GM19452 (cell line): Measurements from ENCODE around the gene DLEU7.
A peak's percentile ranks its signal among the peaks of the same experiment; 100 is the strongest.

Experiments
- ATAC-seq: cut with Tn5 transposase; IDR thresholded peaks from one replicate; pipeline ENCODE4 v1.9.1; 2021; ENCODE audit not compliant: unreplicated experiment

The DLEU7 gene

GRCh38 chr13:50844084-50844875 lies 788 bp upstream of the DLEU7 start:
- no peak for ATAC-seq

DNA sequence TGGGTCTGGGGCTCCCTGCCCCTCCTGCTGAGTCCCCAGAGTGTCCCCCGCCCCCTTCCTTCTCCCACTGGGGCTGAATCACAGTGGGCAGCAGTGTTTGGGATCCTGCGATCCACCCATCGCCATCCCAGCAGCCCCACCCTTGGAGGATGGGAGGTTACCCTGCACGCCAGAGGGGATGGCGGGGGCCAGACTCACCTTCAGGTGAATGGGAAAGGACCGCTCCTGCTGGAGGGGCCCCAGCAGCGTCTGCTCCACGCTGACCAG lies 569 bp downstream of the DLEU7 start:
- no peak for ATAC-seq

GRCh38 chr13:50842251-50842989 lies 1.1 kb downstream of the DLEU7 start:
- ATAC-seq = no peak

DNA sequence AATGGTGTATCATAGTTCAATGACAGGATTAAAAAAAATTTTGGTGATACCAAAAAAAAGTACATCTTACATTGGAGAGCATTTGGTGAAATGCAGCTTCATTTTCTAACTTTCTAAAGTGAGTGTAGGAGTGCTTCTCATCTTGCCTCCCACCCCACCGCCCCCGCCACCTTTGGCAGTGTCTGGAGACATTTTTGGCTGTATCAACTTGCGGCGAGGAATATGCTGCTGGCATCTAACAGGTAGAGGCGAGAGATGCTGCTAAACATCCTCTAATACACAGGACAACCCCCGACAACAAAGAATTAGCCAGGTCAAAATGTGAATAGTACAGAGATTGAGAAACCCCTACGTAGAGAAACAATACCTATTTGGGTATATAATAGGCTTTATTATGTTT lies 1.7 kb downstream of the DLEU7 start:
- no peak for ATAC-seq

- ATAC-seq = no peak
Measured at GRCh38 chr13:50840284-50840683, 3.2 kb downstream of the DLEU7 start.

- ATAC-seq = no peak
Measured at GRCh38 chr13:50839828-50840227, 3.7 kb downstream of the DLEU7 start.

- ATAC-seq = no peak
Measured at GRCh38 chr13:50838701-50839100, 4.8 kb downstream of the DLEU7 start.

GRCh38 chr13:50838031-50838430 lies 5.5 kb downstream of the DLEU7 start:
- no peak for ATAC-seq

- no peak for ATAC-seq
Measured at GRCh38 chr13:50831512-50831911, 12.0 kb downstream of the DLEU7 start.

GRCh38 chr13:50829896-50830295 lies 13.6 kb downstream of the DLEU7 start:
- ATAC-seq = no peak

- ATAC-seq = no peak
Measured at GRCh38 chr13:50829226-50829625, 14.3 kb downstream of the DLEU7 start.

- ATAC-seq = no peak
Measured at GRCh38 chr13:50826035-50826434, 17.5 kb downstream of the DLEU7 start.

- no peak for ATAC-seq
Measured at GRCh38 chr13:50812242-50812641, 31.2 kb downstream of the DLEU7 start.

GRCh38 chr13:50810998-50811397 lies 32.5 kb downstream of the DLEU7 start:
- peak; percentile 95 for ATAC-seq

DNA sequence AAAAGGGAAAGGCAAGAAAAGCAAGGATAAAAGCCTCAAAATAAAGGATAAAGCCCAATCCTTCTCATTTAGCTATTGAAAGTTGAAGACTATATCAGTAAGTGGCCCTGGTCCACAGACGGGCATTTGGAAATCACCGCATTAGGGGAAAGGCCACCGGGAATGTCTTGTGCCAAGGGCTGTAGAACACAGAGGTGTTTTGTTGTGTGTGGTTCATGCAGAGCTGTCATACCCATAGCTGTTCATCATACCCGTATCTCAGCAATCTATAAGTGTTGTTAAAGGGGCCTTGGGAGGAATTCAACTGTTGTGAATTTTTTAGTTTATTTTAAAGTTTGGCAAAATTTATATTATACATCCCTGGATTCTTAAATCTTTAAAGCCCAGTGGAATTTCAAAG lies 33.0 kb downstream of the DLEU7 start:
- ATAC-seq = no peak

DNA sequence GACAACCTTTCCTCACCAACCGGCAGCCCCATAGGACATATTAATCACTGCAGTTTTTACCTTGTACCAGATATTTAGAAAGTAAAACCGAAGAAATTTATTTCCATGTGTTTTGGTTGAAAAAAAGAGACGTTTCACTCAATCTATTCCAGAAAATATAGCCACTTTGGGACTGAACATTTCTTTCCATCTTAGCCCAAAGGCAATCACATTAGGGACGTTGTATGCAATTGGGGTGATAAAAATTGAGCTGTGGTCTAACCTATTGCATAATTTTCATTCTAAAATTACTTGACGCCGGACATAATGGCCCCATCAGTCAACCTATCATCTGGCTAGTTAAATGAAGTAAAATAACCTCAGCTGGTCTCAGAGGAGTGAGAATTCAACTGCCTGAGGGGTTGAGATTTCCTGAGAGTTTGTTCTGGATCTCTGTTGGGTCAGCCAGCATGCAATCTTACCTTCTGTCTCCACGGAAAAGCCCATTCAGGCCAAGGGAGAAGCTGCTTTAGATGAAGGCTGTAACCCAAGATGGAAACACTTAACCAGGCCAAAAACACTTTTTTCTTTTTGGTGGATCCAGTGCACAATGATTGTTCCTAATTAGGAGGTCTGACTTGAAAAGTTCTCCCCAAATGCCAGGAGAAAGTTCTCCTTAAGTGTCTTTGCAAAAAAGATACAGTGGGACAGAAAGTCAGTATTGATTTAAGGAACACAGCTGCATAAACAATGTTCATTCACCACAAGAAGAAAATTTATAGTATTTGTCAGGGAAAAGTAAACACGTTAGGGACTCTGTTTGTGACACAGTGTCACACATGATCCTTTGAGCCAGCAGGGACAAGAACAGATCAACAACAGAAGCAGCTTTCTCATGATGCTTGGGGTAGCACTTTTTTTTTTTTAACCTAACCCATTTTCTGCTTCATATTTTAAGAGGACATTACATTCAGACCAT lies 34.1 kb downstream of the DLEU7 start:
- no peak for ATAC-seq

GRCh38 chr13:50805805-50806204 lies 37.7 kb downstream of the DLEU7 start:
- ATAC-seq = no peak

DNA sequence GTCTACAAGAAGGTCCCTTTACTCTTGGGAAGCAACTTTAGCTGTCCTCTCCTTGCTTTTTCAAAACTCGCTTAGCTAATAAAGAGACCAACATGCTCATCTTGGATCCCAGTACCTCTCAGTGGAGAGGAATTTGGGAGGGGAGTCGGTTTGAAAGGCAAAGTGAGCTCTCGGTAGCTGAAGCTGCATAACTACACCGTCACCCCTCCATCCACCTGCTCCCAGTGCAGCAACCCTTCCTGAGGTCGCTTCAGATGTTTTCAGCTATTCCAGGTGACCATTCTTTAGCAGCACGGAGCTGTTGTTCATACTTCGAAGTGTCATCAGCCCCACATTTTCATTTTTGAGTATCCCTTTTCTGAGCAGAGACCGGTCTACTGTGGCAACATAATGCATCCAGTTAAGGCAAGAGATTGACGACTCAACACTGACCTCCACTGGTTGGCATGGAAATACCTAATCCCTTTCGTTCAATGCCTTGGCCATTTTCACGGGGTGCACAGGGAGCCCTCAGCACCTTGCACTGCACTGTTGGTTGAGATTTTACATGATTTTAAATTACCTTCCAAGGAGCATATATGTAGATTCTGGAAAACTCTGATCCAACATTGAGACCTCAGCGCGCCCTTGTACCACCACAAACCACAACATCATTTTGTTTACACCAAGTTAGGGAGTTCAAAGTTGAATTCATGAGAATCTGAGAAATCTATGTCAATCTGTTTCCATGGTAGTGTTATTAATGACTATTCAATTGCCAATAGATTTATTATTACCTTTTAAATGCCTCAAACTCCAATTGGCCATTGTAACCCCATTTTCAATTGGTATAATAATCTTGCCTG lies 42.2 kb downstream of the DLEU7 start:
- ATAC-seq = peak; percentile 83

DNA sequence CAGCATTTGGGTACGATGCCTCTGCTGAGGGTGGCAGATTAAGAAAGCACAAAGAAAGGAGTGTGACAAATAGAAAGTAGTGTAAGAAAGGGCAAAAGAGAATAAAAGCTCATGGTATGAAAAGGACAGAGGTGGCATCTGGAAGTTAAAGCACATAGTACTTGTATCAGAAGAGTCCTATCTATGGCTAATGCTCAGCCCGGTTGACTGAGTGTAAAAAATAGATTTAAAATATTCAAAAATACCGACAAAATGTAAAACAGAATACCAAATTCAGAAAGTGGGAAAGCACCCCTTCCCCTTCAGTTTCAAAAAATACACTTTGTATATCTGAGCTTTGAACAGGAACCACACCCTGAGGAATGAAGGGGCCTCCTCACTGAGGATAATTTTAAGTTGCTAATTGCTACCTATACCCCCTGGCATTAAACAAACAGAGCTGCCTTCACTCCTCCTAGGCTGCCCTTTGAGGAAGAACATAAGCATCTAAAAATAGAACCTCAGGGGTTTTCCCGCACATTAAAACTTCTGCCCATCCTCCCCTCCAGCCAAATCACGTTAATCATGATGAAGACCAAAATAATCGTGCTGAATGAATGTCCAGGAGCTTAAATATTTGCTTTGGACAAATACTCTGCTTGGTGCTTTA lies 43.3 kb downstream of the DLEU7 start:
- no peak for ATAC-seq

GRCh38 chr13:50798923-50799322 lies 44.6 kb downstream of the DLEU7 start:
- ATAC-seq = no peak
